ENCODE measurements around the gene PAGR1.

Gene PAGR1

DNA sequence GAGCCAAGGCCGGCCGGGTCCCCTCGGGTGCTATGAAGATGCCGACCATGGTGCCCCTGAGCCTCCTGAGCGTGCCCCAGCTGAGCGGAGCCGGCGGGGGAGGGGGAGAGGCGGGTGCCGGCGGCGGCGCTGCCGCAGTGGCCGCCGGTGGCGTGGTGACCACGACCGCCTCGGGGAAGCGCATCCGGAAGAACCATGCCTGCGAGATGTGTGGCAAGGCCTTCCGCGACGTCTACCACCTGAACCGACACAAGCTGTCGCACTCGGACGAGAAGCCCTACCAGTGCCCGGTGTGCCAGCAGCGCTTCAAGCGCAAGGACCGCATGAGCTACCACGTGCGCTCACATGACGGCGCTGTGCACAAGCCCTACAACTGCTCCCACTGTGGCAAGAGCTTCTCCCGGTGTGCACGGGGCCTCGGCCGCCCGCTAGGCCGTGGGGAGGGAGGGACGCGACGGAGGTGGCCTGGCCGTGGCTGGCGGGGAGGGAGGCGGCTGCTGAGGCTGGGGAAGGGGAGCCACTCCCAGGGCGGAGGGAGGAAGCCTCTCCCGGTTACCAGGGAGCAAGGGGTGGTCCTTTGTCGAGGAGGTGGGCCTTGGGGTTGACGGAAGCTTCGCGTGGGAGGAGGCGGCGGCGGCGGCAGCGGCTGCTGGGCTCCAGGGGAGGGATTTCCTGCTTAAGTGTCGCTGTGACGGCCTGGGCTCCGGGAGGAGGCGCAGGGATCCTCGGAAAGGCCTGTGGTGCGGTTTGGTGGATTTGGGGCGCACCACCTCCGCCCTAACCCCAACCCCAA, 8.3 kb upstream of the PAGR1 start:
- Mint-ChIP-seq H3K4me3 (peak overlapping the region; percentile 94), H3K27me3 (no peaks in the 10 kb centered on the region), H3K27ac (peak overlapping the region; percentile 94), H3K9me3 (no peaks in the 10 kb centered on the region), H3K4me1 (peaks cover 54% of the 10 kb centered on the region), H3K36me3 (peaks cover 5% of the 10 kb centered on the region)

- Mint-ChIP-seq H3K4me3 (peak overlapping the region; percentile 94), H3K9me3 (no peaks in the 10 kb centered on the region), H3K4me1 (peaks cover 57% of the 10 kb centered on the region), H3K36me3 (peaks cover 5% of the 10 kb centered on the region), H3K27me3 (no peaks in the 10 kb centered on the region), H3K27ac (peak overlapping the region; percentile 94)
Observed at GRCh38 chr16:29808219-29808900, 7.6 kb upstream of the PAGR1 start.

DNA sequence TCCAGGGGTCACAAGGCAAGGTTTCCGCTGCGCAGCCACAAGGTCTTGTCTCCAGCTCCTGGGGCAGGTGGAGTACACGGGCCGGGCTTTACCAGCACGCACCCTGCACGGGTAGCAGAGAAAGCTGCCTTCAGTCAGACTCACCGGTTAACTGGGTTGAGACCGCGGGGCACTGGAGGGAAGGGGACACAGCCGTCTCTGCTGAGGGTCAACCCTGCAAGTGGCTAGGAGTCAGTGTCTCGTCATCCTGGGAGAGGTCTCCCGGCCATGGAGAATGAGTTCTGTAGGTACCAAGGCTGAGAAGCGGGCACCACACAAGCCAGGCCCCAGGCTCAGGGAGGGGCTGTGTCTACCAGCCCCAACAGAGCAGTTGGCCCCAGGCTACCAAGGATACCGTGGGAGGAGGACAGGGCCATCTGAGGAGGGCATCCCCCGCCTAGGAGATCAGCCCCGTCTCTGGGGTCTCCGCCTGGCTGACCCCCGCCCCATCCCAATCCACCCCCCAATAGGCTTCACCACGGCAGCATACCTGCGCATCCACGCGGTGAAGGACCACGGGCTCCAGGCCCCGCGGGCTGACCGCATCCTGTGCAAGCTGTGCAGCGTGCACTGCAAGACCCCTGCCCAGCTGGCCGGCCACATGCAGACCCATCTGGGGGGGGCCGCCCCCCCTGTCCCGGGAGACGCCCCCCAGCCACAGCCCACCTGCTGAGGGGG, 6.8 kb upstream of the PAGR1 start:
- peaks cover 49% of the 10 kb centered on the region for H3K4me1 Mint-ChIP-seq
- no peaks in the 10 kb centered on the region for H3K9me3 Mint-ChIP-seq
- H3K27ac Mint-ChIP-seq, result peak overlapping the region; percentile 94
- no peaks in the 10 kb centered on the region for H3K27me3 Mint-ChIP-seq
- H3K4me3 Mint-ChIP-seq, result peak overlapping the region; percentile 94
- peaks cover 5% of the 10 kb centered on the region for H3K36me3 Mint-ChIP-seq

DNA sequence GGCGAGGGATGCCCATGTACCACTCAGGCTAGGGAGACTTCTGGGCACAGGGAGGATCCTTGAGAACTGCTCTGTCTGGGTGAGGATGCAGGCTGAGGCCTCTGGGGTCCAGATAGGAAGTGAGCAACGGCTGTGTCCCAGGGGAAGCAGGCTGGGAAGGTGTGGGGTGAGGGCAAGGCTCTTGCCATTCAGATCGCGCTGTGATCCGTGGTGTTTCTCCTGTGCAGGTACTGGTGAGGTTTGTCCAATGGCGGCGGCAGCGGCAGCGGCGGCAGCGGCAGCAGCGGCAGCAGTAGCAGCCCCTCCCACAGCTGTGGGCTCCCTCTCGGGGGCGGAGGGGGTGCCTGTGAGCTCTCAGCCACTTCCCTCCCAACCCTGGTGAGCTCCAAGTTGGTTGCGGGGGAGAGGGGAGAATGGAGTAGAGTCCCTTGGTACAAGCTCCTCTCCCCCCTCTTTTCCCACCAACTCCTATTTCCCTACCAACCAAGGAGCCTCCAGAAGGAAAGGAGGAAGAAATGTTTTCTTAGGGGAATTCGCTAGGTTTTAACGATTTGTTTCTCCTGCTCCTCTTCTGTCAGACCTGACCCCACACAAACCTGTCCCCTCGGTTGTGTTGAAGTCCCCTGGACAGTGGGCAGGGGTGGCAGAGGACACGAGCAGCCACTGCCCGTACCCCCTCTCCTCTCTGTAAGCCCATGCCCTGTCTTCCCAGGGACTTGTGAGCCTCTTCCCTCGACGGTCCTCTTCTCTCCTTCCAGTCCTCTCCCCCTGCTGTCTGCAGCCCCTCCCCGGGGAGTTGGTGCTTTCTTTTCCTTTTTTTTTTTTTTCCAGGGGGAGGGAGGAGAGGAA, 5.9 kb upstream of the PAGR1 start:
- Mint-ChIP-seq H3K4me1 (peaks cover 51% of the 10 kb centered on the region), H3K36me3 (peaks cover 5% of the 10 kb centered on the region), H3K27me3 (no peaks in the 10 kb centered on the region), H3K4me3 (peak overlapping the region; percentile 88), H3K9me3 (no peaks in the 10 kb centered on the region), H3K27ac (peak overlapping the region; percentile 87)

GRCh38 chr16:29810699-29811169, 5.2 kb upstream of the PAGR1 start:
- Mint-ChIP-seq H3K36me3 (peaks cover 3% of the 10 kb centered on the region), H3K9me3 (no peaks in the 10 kb centered on the region), H3K27me3 (no peaks in the 10 kb centered on the region), H3K4me3 (peak overlapping the region; percentile 88), H3K4me1 (peaks cover 55% of the 10 kb centered on the region), H3K27ac (peak overlapping the region; percentile 65)

DNA sequence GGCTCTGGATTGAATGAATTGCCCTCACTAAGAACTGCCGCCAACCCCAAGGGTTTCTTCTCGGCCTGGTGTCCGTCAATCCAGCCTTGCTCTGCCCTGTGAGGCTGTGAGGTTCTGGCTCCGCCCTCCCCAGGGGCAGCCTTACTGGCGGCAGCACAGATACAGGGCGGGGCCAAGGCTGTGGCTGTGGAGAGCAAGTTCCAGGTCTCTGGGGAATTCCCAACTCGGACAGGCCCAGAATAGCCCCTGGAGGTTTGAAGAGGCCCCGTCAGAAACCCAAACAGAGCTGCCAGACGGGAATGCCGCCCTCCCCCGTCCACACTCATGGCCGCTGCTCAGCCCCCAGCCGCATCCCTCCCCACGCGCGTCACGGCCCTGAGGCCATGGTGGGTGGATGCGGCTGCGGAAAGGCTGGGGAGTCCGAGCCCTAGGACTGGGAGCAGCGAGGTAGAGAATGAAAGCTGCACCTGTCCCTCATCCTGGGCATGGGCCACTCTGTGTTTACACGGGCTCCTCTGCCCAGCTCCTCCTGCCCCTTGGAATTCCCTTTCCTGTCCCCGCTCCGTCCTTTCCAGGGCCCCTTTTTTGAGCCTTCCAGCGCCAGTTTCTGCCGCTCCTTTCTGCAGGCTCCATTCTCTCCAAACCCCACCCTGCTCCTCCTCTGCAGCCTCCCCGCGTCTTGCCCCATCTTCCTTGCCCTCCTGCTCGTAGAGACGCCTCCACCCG, 4.6 kb upstream of the PAGR1 start:
- Mint-ChIP-seq H3K9me3 (no peaks in the 10 kb centered on the region), H3K4me1 (peaks cover 56% of the 10 kb centered on the region), H3K36me3 (peaks cover 3% of the 10 kb centered on the region)

DNA sequence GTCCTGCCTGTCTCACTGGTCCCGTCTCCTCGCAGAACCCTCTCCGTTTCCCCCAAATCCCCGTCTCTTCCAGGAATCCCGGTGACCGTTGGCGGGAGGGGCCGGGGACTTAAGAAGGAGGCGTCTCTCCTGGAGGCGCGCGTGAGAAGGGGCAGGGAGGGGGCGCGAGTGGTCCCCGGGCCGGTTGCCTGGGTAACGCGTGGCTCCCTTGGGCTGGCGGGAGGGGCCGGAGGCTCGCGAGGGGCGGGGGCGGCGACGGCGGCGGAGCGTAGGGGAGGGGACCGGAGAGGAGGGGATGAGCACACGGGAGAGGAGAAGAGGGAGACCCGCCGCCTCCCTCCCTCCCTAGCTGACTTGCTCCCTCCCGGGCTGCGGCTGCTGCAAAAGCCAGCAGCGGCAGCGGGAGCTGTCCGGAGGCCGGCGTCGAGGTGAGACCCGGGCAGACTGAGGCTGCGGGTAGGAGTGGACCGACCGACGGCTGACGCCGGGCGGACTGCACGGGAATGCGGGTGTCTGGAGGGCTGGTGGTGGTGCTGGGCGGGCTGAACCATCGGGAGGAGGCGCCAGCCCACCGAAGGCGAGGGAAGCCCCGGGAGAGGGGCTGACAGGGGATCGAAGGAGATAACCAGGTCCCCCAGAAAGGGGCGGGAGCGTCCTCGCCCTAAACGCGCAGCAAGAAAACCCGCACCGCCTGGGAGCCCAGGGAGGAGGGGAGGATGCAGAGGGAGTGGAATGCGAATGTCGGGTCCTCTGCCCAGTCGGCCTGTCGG, 3.9 kb upstream of the PAGR1 start, which contains the start of gene PRRT2:
Gene PRRT2, plus strand, starts transcription at position 298 of the 770 bp plus-strand sequence. CDS start 862 bp downstream, outside the sequence.
- Mint-ChIP-seq H3K4me3 (peak within 1 kb of the TSS; percentile 88), H3K27ac (peak within 1 kb of the TSS; percentile 65), H3K4me1 (peaks cover 61% of the 10 kb centered on the region), H3K9me3 (no peaks in the 10 kb centered on the region), H3K36me3 (peaks cover 3% of the 10 kb centered on the region), H3K27me3 (no peaks in the 10 kb centered on the region)

More for the DNA sequence above, 4.6 kb upstream of the PAGR1 start:
- no peaks in the 10 kb centered on the region for H3K27me3 Mint-ChIP-seq
- peak overlapping the region; percentile 88 for H3K4me3 Mint-ChIP-seq
- peak overlapping the region; percentile 65 for H3K27ac Mint-ChIP-seq

DNA sequence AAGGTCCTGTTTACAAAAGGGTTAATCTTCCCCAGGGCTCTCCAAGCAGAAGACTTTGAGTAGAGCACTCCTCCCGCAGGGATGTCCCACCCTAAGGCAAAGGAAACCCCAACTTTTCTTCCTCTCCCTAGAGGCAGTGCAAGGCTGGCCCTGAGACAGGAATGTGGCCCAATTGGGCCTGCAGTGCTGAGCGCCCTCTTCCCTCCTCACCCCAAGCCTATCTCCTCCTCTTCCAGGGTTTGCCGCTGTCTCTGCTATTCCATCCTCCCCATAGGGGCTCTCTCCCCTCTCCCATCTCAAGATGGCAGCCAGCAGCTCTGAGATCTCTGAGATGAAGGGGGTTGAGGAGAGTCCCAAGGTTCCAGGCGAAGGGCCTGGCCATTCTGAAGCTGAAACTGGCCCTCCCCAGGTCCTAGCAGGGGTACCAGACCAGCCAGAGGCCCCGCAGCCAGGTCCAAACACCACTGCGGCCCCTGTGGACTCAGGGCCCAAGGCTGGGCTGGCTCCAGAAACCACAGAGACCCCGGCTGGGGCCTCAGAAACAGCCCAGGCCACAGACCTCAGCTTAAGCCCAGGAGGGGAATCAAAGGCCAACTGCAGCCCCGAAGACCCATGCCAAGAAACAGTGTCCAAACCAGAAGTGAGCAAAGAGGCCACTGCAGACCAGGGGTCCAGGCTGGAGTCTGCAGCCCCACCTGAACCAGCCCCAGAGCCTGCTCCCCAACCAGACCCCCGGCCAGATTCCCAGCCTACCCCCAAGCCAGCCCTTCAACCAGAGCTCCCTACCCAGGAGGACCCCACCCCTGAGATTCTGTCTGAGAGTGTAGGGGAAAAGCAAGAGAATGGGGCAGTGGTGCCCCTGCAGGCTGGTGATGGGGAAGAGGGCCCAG, 3.0 kb upstream of the PAGR1 start:
- H3K4me3 Mint-ChIP-seq, result peak overlapping the region; percentile 88
- H3K4me1 Mint-ChIP-seq, result peaks cover 66% of the 10 kb centered on the region
- no peak overlapping the region for H3K27ac Mint-ChIP-seq
- peaks cover 4% of the 10 kb centered on the region for H3K36me3 Mint-ChIP-seq
- no peaks in the 10 kb centered on the region for H3K9me3 Mint-ChIP-seq
- no peaks in the 10 kb centered on the region for H3K27me3 Mint-ChIP-seq

DNA sequence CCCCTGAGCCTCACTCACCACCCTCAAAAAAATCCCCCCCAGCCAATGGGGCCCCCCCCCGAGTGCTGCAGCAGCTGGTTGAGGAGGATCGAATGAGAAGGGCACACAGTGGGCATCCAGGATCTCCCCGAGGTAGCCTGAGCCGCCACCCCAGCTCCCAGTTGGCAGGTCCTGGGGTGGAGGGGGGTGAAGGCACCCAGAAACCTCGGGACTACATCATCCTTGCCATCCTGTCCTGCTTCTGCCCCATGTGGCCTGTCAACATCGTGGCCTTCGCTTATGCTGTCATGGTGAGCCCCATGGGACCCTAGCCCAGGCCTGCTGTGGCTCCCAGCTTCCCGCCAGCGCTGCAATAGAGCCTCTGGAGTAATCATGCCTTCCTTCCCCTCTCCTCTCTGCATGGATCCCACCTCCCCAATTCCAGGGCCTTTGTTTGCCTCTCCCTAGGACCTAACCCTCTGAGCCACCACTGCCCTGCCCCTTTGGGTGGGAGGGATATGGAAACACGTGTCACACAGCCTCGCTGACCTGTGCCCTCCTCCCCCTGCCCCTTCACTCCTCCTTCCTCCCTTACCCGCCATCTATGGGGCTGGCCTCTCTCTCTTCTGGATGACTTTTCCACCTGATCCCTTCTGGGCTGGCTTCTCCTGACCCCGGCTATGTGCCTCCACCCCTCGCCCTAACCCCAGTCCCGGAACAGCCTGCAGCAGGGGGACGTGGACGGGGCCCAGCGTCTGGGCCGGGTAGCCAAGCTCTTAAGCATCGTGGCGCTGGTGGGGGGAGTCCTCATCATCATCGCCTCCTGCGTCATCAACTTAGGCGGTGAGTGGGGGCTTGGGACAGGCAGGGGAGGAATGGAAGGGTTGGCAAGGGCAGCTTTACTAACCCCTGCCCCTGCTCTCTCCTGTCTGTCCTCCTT, 2.0 kb upstream of the PAGR1 start:
- Mint-ChIP-seq H3K36me3 (peaks cover 9% of the 10 kb centered on the region), H3K4me1 (peaks cover 67% of the 10 kb centered on the region), H3K27ac (peak overlapping the region; percentile 41), H3K4me3 (peak overlapping the region; percentile 42), H3K9me3 (no peaks in the 10 kb centered on the region), H3K27me3 (no peaks in the 10 kb centered on the region)

GRCh38 chr16:29814592-29814991, 1.4 kb upstream of the PAGR1 start:
- H3K36me3 Mint-ChIP-seq, result peaks cover 11% of the 10 kb centered on the region
- peak overlapping the region; percentile 96 for H3K4me3 Mint-ChIP-seq
- H3K27me3 Mint-ChIP-seq, result no peaks in the 10 kb centered on the region
- H3K9me3 Mint-ChIP-seq, result no peaks in the 10 kb centered on the region
- H3K4me1 Mint-ChIP-seq, result peaks cover 70% of the 10 kb centered on the region
- peak overlapping the region; percentile 99 for H3K27ac Mint-ChIP-seq

- Mint-ChIP-seq H3K4me3 (peak overlapping the region; percentile 96), H3K36me3 (peaks cover 11% of the 10 kb centered on the region), H3K4me1 (peaks cover 70% of the 10 kb centered on the region), H3K27ac (peak overlapping the region; percentile 99), H3K27me3 (no peaks in the 10 kb centered on the region), H3K9me3 (no peaks in the 10 kb centered on the region)
Observed at GRCh38 chr16:29815032-29815721, 775 bp upstream of the PAGR1 start.

Measured in activated naive CD4-positive, alpha-beta T cell treated with anti-CD3 and anti-CD28 coated beads, Interleukin-2, amount 50 U/mL, for 24 hours (primary cell).